ENCODE data around the gene LRP2.

DNA sequence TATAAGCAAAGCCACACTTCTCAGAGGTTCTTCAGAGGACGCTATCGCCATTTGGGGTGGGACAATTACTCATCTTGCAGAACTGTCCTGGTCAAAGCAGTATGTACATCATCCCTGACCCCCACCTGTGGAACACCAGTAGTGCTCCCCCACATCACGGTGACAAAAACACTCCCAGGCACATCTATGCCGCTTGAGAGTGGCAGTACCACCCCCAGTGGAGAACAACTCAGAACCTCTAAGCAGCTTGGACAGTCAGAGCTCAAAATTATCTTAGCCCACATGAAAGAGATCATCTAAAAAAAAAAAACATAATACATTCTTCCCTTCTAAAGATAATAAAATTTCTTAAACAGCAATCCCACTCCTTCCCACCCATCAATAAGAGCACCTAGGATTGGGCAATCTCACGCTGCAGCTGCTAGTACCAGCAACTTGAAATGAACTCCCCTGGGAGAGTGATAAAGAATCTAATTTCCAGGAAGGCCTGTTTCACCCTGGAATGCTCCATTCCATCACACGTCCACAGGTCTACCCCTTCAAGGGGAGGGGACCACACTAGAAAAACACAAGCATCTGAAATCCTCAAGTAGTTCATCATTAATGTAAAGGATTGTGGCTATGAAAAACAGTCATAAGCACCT is 31.7 kb downstream of the LRP2 start:
- TF ChIP-seq, protein P1, sequence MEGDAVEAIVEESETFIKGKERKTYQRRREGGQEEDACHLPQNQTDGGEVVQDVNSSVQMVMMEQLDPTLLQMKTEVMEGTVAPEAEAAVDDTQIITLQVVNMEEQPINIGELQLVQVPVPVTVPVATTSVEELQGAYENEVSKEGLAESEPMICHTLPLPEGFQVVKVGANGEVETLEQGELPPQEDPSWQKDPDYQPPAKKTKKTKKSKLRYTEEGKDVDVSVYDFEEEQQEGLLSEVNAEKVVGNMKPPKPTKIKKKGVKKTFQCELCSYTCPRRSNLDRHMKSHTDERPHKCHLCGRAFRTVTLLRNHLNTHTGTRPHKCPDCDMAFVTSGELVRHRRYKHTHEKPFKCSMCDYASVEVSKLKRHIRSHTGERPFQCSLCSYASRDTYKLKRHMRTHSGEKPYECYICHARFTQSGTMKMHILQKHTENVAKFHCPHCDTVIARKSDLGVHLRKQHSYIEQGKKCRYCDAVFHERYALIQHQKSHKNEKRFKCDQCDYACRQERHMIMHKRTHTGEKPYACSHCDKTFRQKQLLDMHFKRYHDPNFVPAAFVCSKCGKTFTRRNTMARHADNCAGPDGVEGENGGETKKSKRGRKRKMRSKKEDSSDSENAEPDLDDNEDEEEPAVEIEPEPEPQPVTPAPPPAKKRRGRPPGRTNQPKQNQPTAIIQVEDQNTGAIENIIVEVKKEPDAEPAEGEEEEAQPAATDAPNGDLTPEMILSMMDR (IDR thresholded peaks at IDR 0.05) = no peak
- TF ChIP-seq POLR2A (IDR thresholded peaks at IDR 0.05) = no peak

Data from thyroid gland (tissue), 4 donors.